Endothelial cell of umbilical vein (primary cell): ENCODE measurements around the gene C1QL4. TPM values are rescaled to one million over a fixed set of nuclear protein-coding genes. Genes with fewer than 3 reads are reported as not detected.
A peak's percentile ranks its signal among the peaks of the same experiment; 100 is the strongest.

Source experiments
- BruUV-seq: library from RNA; stranded (reverse); fragments of 400-500 nt; replicated peaks from 2 replicates; lab custom pipeline; 2021; lab: Mats Ljungman, UMichigan
- CTCF ChIA-PET: fragments of 300-600, 350-600 bp; sonication (Branson Sonifier 250); formaldehyde crosslinking; loops from one replicate; lab custom pipeline; 2021; ENCODE audit warnings: antibody characterized with exemption, inconsistent platforms; lab: Charles Lee
- POLR2A ChIA-PET: fragments of 300-600, 350-600 bp; sonication (Branson Sonifier 250); formaldehyde crosslinking; loops from one replicate; lab custom pipeline; 2021; ENCODE audit warnings: antibody characterized with exemption, inconsistent platforms; lab: Charles Lee
- DNase-seq: peaks from one replicate; pipeline ENCODE4 v3.0.0-alpha.2; 2011; ENCODE audit warnings: low read depth, low spot score
- FAIRE-seq: peaks from 2 replicates; lab custom pipeline; 2011; peaks lifted over from hg19 to GRCh38; lab: Jason Lieb, UNC
- H2AFZ ChIP-seq: 2 replicates; pipeline ENCODE4 v1.6.0; 2012; ENCODE audit warnings: low read depth, low read length, control low read depth, inconsistent platforms
- H3K27ac ChIP-seq: 2 replicates; pipeline ENCODE4 v1.5.1; 2011; ENCODE audit warnings: low read depth, mild to moderate bottlenecking, control low read depth, low read length, moderate library complexity; ENCODE audit not compliant: insufficient read depth
- H3K27me3 ChIP-seq, 2 experiments: 2 replicates each; pipeline versions ENCODE4 v1.6.0 to v1.6.1; 2011; ENCODE audit warnings: low read length in 2 of 2, mixed read lengths in 1 of 2; ENCODE audit not compliant: control insufficient read depth in 2 of 2, insufficient read depth in 2 of 2
- H3K36me3 ChIP-seq, 2 experiments: 2 replicates in 1 of 2; 3 replicates in 1 of 2; pipeline ENCODE4 v1.5.1; 2011; ENCODE audit warnings: low read length in 2 of 2, mild to moderate bottlenecking in 1 of 2, moderate library complexity in 1 of 2; ENCODE audit not compliant: control insufficient read depth in 2 of 2, insufficient read depth in 2 of 2; ENCODE audit errors: extremely low read depth in 1 of 2
- H3K4me1 ChIP-seq: 3 replicates; pipeline ENCODE4 v1.5.1; 2011; ENCODE audit warnings: mild to moderate bottlenecking, low read length; ENCODE audit not compliant: control insufficient read depth, insufficient read depth; ENCODE audit errors: extremely low read depth
- H3K4me2 ChIP-seq: 2 replicates; pipeline ENCODE4 v1.6.1; 2011; ENCODE audit warnings: low read length, control low read depth, mixed read lengths; ENCODE audit not compliant: insufficient read depth
- H3K4me3 ChIP-seq, 3 experiments: fragments of 200-600 bp in 1 of 3; sonication (generic), shearing (Covaris generic) in 1 of 3; replicated peaks in 1 of 3; 2 replicates each; pipeline ENCODE4 v1.5.1; 2011 to 2016; ENCODE audit warnings: control low read depth in 3 of 3, low read length in 3 of 3, mild to moderate bottlenecking in 2 of 3, inconsistent platforms in 1 of 3, low read depth in 1 of 3, moderate library complexity in 1 of 3; ENCODE audit not compliant: insufficient read depth in 1 of 3
- H3K79me2 ChIP-seq: 2 replicates; pipeline ENCODE4 v1.6.0; 2012; ENCODE audit warnings: low read length, inconsistent platforms; ENCODE audit not compliant: control insufficient read depth, insufficient read depth
- H3K9ac ChIP-seq: replicated peaks from 2 replicates; pipeline ENCODE3; 2011; ENCODE audit warnings: low read length, control low read depth; ENCODE audit not compliant: insufficient read depth; ENCODE audit errors: extremely low read depth
- H3K9me1 ChIP-seq: replicated peaks from 3 replicates; pipeline ENCODE4 v1.6.0; 2011; ENCODE audit warnings: mild to moderate bottlenecking, low read length; ENCODE audit not compliant: control insufficient read depth, insufficient read depth; ENCODE audit errors: extremely low read depth
- H3K9me3 ChIP-seq: replicated peaks from 2 replicates; pipeline ENCODE4 v1.5.1; 2012; ENCODE audit warnings: low read length, inconsistent platforms; ENCODE audit not compliant: control insufficient read depth, insufficient read depth
- H4K20me1 ChIP-seq: replicated peaks from 2 replicates; pipeline ENCODE3; 2011; ENCODE audit warnings: mild to moderate bottlenecking, low read length; ENCODE audit not compliant: control insufficient read depth, insufficient read depth; ENCODE audit errors: extremely low read depth
- EZH2 ChIP-seq: IDR thresholded peaks from 2 replicates; pipeline ENCODE4 v1.6.1; 2012; ENCODE audit warnings: borderline replicate concordance, low read depth, mild to moderate bottlenecking, moderate library complexity, low read length, inconsistent platforms; ENCODE audit not compliant: severe bottlenecking
- FOS ChIP-seq: IDR thresholded peaks from 2 replicates; pipeline ENCODE4 v1.6.1; 2011; ENCODE audit warnings: mild to moderate bottlenecking, low read length, moderate library complexity, borderline replicate concordance; ENCODE audit not compliant: insufficient read depth
- GATA2 ChIP-seq: IDR thresholded peaks from 2 replicates; pipeline ENCODE4 v1.7.0; 2011; ENCODE audit warnings: low read depth, mild to moderate bottlenecking, moderate library complexity, mixed read lengths, low read length; ENCODE audit not compliant: insufficient read length, insufficient read depth
- JUN ChIP-seq: IDR thresholded peaks from 2 replicates; pipeline ENCODE4 v1.6.1; 2011; ENCODE audit warnings: borderline replicate concordance, low read depth; ENCODE audit not compliant: insufficient read length, insufficient read depth
- MYC ChIP-seq: IDR thresholded peaks from one replicate; pipeline ENCODE4 v1.6.1; 2011; ENCODE audit warnings: mild to moderate bottlenecking, low read depth, low read length
- POLR2A ChIP-seq: IDR thresholded peaks from 2 replicates; pipeline ENCODE4 v1.6.1; 2012; ENCODE audit warnings: low read depth, mild to moderate bottlenecking, control low read depth, low read length
- POLR2AphosphoS5 ChIP-seq: IDR thresholded peaks from 2 replicates; pipeline ENCODE4 v1.6.1; 2012; ENCODE audit warnings: low read depth, mild to moderate bottlenecking, control low read depth, low read length, moderate library complexity; ENCODE audit not compliant: insufficient read depth
- dilution Hi-C: fragments of 300-500 bp; cut with MboI; formaldehyde crosslinking; loops from one replicate; pipeline ENCODE4 v1.15.0; 2019; ENCODE audit warnings: low sequenced_read_pairs; ENCODE audit not compliant: extremely low pct_ligation_motif_present
- intact Hi-C: fragments of 100-400 bp; cut with micrococcal nuclease; formaldehyde crosslinking; loops from one replicate; pipeline ENCODE4 v1.10.0; 2022
- polyA plus RNA-seq, 4 experiments: library from polyadenylated mRNA; depleted of rRNA in 3 of 4; stranded (reverse) in 3 of 4; unstranded in 1 of 4; fragments of >200 nt; gene quantifications; 2 replicates each; pipeline versions ENCODE4 v1.2.1 to v1.2.3, GENCODE V29; 2011 to 2012; ENCODE audit warnings: missing spikeins in 1 of 4
- total RNA-seq: library from RNA; stranded (reverse); gene quantifications from 2 replicates; pipeline ENCODE4 v1.2.3, GENCODE V29; 2021
- TF ChIP-seq, protein P1 (sequence below): IDR thresholded peaks from 2 replicates; pipeline ENCODE4 v1.6.1; 2011; ENCODE audit not compliant: insufficient read depth, insufficient read length
- TF ChIP-seq, protein P2 (sequence below), 2 donors: IDR thresholded peaks; 1 replicate in 1 of 2; 2 replicates in 1 of 2; pipeline ENCODE4 v1.5.1; 2011; ENCODE audit warnings: low read length in 2 of 2, mild to moderate bottlenecking in 2 of 2, moderate library complexity in 2 of 2, control low read depth in 1 of 2, inconsistent platforms in 1 of 2, low read depth in 1 of 2; ENCODE audit not compliant: insufficient read depth in 1 of 2; ENCODE audit errors: extremely low read depth in 1 of 2

C1QL4 gene
- total and polyA plus RNA-seq, 2 donors (not counting 3 experiments of a cell fraction or from before 2014, with no cell fraction given): not detected

DNA sequence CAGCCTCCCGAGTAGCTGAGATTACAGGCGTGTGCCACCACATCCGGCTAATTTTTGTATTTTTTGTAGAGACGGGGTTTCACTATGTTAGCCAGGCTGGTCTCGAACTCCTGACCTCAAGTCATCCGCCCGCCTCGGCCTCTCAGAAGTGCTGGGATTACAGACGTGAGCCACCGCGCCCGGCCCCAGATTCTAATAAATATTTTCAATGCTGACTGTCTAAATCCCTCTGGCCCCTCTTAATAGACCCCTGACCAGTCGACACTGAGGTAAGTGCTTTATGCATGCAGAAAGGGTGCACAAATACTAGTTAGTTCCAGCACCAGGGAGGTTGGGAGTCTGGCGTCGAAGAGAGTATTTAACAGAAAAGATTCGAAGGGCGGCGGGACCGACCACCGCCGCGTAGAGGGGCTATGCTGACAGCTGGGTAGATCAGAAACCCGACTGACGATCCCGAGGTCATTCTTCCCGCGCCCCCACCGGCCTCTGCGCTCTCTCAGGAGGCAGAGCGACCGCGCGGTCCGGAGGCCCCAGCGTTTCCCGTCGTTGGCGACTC lies 29.2 kb upstream of the C1QL4 start:
- Histone ChIP-seq H3K4me2 (peak overlapping the region; percentile 56), H3K4me3 (peak overlapping the region; percentile 76 to 94 (median 85)), H3K9ac (peak overlapping the region; percentile 95), H3K36me3 (no peaks in the 10 kb centered on the region), H3K27me3 (no peaks in the 10 kb centered on the region), H3K9me3 (no peaks in the 10 kb centered on the region), H2AFZ (peak overlapping the region; percentile 26), H4K20me1 (peaks cover 2% of the 10 kb centered on the region), H3K79me2 (peaks cover 41% of the 10 kb centered on the region), H3K27ac (peak overlapping the region; percentile 77), H3K9me1 (no peaks in the 10 kb centered on the region), H3K4me1 (peaks cover 35% of the 10 kb centered on the region)
- TSS peak; percentile 79 for BruUV-seq
- CTCF ChIA-PET: interaction anchor here (0.7 to 12.8 kb wide), 17 partner anchors 8 to 214 kb away, joined by 3 to 679 read pairs (median 6); no protein-coding TSS in a partner anchor
- POLR2A ChIA-PET: interaction anchor here (0.6 to 2.1 kb wide), 13 partner anchors 8 to 375 kb away, joined by 3 to 15 read pairs (median 5); partner anchors contain the start of genes TMBIM6 and TROAP
- no peak for TF ChIP-seq JUN
- TF ChIP-seq FOS: no peak
- TF ChIP-seq, protein P1, sequence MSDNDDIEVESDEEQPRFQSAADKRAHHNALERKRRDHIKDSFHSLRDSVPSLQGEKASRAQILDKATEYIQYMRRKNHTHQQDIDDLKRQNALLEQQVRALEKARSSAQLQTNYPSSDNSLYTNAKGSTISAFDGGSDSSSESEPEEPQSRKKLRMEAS: no peak
- no peak for TF ChIP-seq POLR2AphosphoS5
- TF ChIP-seq EZH2: no peak
- no peak for TF ChIP-seq POLR2A
- TF ChIP-seq GATA2: no peak
- TF ChIP-seq, protein P2, sequence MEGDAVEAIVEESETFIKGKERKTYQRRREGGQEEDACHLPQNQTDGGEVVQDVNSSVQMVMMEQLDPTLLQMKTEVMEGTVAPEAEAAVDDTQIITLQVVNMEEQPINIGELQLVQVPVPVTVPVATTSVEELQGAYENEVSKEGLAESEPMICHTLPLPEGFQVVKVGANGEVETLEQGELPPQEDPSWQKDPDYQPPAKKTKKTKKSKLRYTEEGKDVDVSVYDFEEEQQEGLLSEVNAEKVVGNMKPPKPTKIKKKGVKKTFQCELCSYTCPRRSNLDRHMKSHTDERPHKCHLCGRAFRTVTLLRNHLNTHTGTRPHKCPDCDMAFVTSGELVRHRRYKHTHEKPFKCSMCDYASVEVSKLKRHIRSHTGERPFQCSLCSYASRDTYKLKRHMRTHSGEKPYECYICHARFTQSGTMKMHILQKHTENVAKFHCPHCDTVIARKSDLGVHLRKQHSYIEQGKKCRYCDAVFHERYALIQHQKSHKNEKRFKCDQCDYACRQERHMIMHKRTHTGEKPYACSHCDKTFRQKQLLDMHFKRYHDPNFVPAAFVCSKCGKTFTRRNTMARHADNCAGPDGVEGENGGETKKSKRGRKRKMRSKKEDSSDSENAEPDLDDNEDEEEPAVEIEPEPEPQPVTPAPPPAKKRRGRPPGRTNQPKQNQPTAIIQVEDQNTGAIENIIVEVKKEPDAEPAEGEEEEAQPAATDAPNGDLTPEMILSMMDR (IDR thresholded peaks at IDR 0.05; ENCODE audit: extremely low read depth in 1 of 2, insufficient read depth in 1 of 2, low read depth in 1 of 2, low read length in 2 of 2): no peak
- no peak for TF ChIP-seq MYC
- no peak for FAIRE-seq
- DNase-seq: no peak
- dilution Hi-C loops (loop anchor here (25.0 kb wide), 1 partner anchor 146 kb away; no protein-coding TSS in a partner anchor), intact Hi-C loops (loop anchor here (5.0 kb wide), 1 partner anchor 256 kb away; the partner anchor contains the start of gene PRPF40B)
